GM12892 (cell line): ENCODE measurements around the gene MYBPC1.

Experiments used
- POLR2A ChIP-seq: IDR thresholded peaks from 2 replicates; pipeline ENCODE4 v1.6.1; 2011; ENCODE audit warnings: low read depth, low read length, control low read depth
- POLR2AphosphoS5 ChIP-seq: IDR thresholded peaks from 2 replicates; pipeline ENCODE4 v1.6.1; 2011; ENCODE audit warnings: low read depth, low read length, control low read depth

- TF ChIP-seq POLR2A (no peak), POLR2AphosphoS5 (no peak)
Measured at GRCh38 chr12:101655393-101655792, 60.6 kb downstream of the MYBPC1 start.
